GM18867 (cell line): ENCODE data around the gene ADAMTS5.

Source experiments
- ATAC-seq: cut with Tn5 transposase; IDR thresholded peaks from one replicate; pipeline ENCODE4 v1.9.1; 2021; ENCODE audit warnings: mild to moderate bottlenecking, moderate library complexity; ENCODE audit not compliant: unreplicated experiment

The ADAMTS5 gene

GRCh38 chr21:26888931-26889330, 78.0 kb downstream of the ADAMTS5 start:
- ATAC-seq: no peak

GRCh38 chr21:26888256-26888655, 78.6 kb downstream of the ADAMTS5 start:
- ATAC-seq: no peak

- no peak for ATAC-seq
Measured at GRCh38 chr21:26887251-26887650, 79.6 kb downstream of the ADAMTS5 start.

- ATAC-seq: no peak
Measured at GRCh38 chr21:26884436-26884835, 82.5 kb downstream of the ADAMTS5 start.

GRCh38 chr21:26883768-26884167, 83.1 kb downstream of the ADAMTS5 start:
- no peak for ATAC-seq

- ATAC-seq: no peak
Measured at GRCh38 chr21:26881504-26882228, 85.2 kb downstream of the ADAMTS5 start.

GRCh38 chr21:26877018-26877417, 89.9 kb downstream of the ADAMTS5 start:
- ATAC-seq: no peak

GRCh38 chr21:26874347-26874746, 92.5 kb downstream of the ADAMTS5 start:
- no peak for ATAC-seq
